ENCODE measurements around the gene WASF1. TPM values are rescaled to one million over a fixed set of nuclear protein-coding genes. Genes with fewer than 3 reads are reported as not detected.

The WASF1 gene
- polyA plus RNA-seq, 4 donors = 45.9 to 69.0 (median 53.7) TPM

Other genes starting within 250 kb of the WASF1 start
- gene GPR6, start 201.4 kb downstream of the WASF1 start, polyA plus RNA-seq (ENCODE audit: insufficient read length in 4 of 4) = not detected
- gene CDC40, start 757 bp upstream of the WASF1 start, polyA plus RNA-seq (ENCODE audit: insufficient read length in 4 of 4) = 10 to 100 TPM; 30.4 to 37.0 (median 31.7) TPM
- gene METTL24, start 178.7 kb upstream of the WASF1 start, polyA plus RNA-seq (ENCODE audit: insufficient read length in 4 of 4) = 10 to 100 TPM; 12.5 to 27.1 (median 14.7) TPM
- gene DDO, start 235.9 kb upstream of the WASF1 start, polyA plus RNA-seq (ENCODE audit: insufficient read length in 4 of 4) = 1 to 10 TPM in 1 of 4 donors, under 1 TPM in 3; 0.14 to 1.1 (median 0.77) TPM